ENCODE results near the gene MAP1LC3B2.

MAP1LC3B2 gene

GRCh38 chr12:116538076-116538591 lies 21.0 kb upstream of the MAP1LC3B2 start:
- DNase-seq, result no peak

GRCh38 chr12:116538682-116539305 lies 20.4 kb upstream of the MAP1LC3B2 start:
- no peak for DNase-seq

GRCh38 chr12:116539361-116539771 lies 19.8 kb upstream of the MAP1LC3B2 start:
- DNase-seq, result no peak

- DNase-seq, result peak; percentile 61
Observed at GRCh38 chr12:116539905-116540482, 19.2 kb upstream of the MAP1LC3B2 start.

- DNase-seq, result peak; percentile 49
Observed at GRCh38 chr12:116540622-116541152, 18.5 kb upstream of the MAP1LC3B2 start.

GRCh38 chr12:116541547-116542344 lies 17.4 kb upstream of the MAP1LC3B2 start:
- DNase-seq, result no peak

GRCh38 chr12:116542345-116542956 lies 16.7 kb upstream of the MAP1LC3B2 start:
- no peak for DNase-seq

- no peak for DNase-seq
Observed at GRCh38 chr12:116544656-116545055, 14.5 kb upstream of the MAP1LC3B2 start.

- no peak for DNase-seq
Observed at GRCh38 chr12:116545144-116545543, 14.0 kb upstream of the MAP1LC3B2 start.

GRCh38 chr12:116545936-116546335 lies 13.2 kb upstream of the MAP1LC3B2 start:
- no peak for DNase-seq

GRCh38 chr12:116547955-116548501 lies 11.2 kb upstream of the MAP1LC3B2 start:
- peak; percentile 54 for DNase-seq

- no peak for DNase-seq
Observed at GRCh38 chr12:116549993-116550392, 9.2 kb upstream of the MAP1LC3B2 start.

- no peak for DNase-seq
Observed at GRCh38 chr12:116551151-116551550, 8.0 kb upstream of the MAP1LC3B2 start.

GRCh38 chr12:116551619-116551951 lies 7.6 kb upstream of the MAP1LC3B2 start:
- no peak for DNase-seq

GRCh38 chr12:116551952-116552772 lies 7.0 kb upstream of the MAP1LC3B2 start:
- DNase-seq, result peak; percentile 82

GRCh38 chr12:116552773-116553373 lies 6.3 kb upstream of the MAP1LC3B2 start:
- peak; percentile 48 for DNase-seq

GRCh38 chr12:116556356-116556952 lies 2.7 kb upstream of the MAP1LC3B2 start:
- DNase-seq, result no peak

GRCh38 chr12:116556964-116557698 lies 2.0 kb upstream of the MAP1LC3B2 start:
- peak; percentile 66 for DNase-seq

GRCh38 chr12:116558280-116559161 lies 660 bp upstream of the MAP1LC3B2 start:
- no peak for DNase-seq

Data from fibroblast of skin of back (primary cell).